NCI-H2196 treated with DMSO at 0.1 percent for 48 hours (cell line): ENCODE data around the gene TMPRSS4.

Experiments
- DNase-seq: peaks from one replicate; lab custom pipeline; 2025; ENCODE audit not compliant: unreplicated experiment; lab: John Stamatoyannopoulos, UW

Gene TMPRSS4

DNA sequence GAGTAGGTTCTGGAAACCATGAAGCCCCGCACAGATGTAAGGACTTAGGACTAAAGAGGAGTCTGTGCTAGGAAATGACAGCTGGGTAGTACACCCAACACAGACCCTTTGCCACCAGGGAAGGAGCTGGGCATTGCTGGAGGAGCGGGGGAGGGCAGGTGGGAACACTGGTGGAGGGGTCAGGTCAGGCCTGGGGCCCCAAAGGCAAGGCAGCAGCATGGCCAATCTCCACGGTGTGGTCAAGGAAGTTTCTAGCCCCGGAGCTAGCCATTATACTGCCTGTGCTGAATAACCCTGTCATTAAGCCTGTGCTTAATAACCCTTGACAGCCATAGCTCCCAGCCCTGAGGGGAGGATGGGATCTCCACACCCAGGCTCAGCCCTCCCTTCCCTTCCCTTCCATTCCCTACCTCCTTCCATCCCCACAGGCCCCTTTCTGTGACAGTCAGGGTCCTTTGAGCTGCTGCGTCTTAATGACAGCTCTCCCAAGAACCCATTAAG lies 2.1 kb downstream of the TMPRSS4 start:
- no peak for DNase-seq

DNA sequence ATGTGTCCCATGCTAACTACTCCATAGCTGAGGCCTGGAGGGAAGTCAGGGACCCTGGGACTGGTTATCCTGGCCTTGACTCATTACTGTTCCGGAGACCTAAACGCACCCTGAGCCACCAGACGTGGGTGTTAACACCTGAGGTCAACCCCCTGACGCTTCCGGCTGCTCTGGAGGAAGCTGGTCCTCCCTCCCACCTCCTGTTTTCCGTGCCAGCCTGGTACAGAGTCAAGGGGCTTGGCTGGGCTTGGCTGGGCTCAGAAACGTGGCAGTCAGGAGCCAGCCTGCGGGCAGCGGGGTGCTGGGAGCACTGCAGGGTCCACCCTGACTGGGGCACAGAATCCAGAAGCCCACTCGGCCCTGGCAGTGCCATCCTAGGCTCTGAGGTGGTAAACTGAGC lies 2.6 kb downstream of the TMPRSS4 start:
- no peak for DNase-seq

DNA sequence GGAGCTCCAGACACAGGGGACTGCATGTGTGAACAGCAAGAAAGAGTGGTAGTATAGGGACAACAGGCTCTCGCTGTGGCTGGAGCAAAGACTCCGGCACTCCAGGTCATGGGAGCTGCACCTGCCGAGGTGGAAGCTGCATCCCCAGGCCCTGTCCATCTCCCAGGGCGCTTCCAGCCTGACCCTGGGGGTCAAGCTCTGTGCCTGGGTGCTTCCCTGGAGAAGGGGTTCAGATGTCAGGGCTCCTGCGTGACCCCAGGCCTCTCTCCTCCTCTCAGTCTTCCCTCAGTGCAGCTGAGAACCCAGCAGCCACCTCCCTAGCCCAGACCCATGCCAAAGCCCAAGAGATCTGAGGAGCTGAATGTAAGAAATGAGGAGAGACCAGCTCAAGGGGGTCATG lies 3.4 kb downstream of the TMPRSS4 start:
- DNase-seq: no peak

DNA sequence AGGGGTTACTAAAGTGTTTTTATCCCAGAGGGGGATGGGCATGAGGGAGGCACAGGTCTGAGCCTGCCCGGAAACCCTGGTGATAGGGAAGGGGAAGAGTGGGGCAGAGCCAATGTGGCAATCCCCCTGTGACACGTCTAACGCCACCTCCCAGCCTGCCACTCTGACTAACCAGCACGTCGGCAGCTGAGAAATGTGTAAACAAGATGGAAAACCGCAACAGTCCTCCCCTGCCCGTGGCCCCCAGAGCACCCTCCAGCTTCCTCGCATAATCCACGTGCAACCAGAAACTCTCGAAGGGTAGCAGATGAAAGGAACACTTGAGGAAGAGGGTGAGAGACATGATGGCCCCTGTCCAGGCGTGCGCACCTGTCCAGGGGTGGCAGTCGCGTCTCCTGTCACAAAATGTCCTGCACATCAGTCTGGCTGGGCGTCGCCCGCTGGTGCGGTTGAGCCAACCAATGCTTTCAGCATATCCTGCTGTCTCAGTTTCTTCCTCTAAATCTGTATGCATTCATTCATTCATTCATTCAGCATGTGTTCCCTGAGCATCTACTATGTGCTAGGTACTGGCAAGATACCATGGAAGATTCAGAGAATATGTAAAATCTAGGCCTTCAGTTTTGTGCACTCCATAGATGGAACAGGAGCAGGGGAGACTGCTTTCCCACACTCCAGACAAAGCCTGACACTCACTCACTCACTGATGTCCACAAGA lies 4.5 kb downstream of the TMPRSS4 start:
- DNase-seq: no peak

DNA sequence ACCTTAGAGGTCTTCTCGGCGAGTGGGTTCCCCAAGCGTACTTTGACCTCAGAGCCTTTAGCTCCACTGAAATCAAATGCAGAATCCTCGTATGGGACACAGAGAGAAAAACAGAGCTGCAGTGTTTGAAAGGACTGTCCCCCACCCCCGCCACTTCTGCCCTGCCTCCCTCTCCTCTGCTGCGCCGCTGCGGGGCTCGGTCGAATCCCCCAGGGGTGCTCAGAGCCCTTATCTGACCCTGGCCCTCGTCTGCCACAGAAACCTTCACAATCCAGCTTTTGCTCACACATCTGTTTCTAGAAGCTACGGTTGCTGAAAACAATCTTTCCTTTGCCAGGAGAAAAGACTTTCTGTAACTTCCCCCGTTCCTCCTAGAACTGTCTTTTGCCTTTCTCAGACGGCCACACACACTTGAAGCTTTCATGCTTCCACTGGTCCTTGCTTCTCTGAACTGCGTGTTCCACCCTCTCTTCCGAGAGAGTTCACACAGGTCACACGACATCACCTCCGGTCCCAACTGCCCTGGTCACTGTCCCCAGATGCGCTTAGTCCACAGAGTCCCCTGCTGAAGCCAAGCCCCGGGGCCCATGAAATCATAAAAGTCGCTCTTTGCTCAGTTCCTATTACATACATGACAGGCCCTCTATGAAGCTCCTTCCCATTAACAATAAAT lies 6.1 kb downstream of the TMPRSS4 start:
- DNase-seq: no peak

DNA sequence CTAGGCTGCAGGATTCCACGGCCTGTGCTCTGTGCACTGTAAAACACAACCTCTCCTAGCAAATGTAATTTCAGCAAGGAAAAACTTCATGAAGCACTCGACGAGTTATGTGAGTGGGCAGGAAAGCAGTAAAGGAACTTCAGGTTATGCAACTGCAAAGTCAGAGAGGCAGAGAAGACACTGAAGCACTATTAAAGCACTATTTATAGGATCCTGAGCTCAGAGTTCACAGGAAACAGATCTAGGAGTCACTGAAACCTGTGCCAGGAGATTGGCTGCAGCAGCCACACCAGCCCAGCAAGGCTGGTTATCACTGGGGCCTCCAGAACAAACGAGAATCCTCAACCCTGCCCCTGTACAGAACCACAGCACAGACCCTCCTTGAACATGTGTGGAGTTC lies 7.4 kb downstream of the TMPRSS4 start:
- no peak for DNase-seq

DNA sequence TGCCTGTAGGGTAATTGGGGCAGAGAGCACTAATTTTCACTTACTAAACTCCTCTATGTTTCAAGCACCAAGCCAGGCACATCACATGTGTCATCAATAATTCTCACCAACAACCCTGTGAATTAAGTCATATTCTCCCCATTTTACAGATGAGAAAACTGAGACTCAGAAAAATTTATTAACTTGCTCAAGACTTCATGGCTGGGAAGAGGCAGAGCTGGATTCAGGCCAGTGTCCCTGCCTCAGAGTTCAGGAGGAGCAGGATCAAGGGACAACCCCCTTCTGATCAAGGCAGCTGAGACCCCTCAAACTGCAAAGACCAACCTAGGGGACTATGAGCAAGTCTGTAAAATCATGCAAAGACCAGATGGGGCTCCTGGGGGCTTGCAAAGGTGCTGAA lies 7.8 kb downstream of the TMPRSS4 start:
- no peak for DNase-seq

DNA sequence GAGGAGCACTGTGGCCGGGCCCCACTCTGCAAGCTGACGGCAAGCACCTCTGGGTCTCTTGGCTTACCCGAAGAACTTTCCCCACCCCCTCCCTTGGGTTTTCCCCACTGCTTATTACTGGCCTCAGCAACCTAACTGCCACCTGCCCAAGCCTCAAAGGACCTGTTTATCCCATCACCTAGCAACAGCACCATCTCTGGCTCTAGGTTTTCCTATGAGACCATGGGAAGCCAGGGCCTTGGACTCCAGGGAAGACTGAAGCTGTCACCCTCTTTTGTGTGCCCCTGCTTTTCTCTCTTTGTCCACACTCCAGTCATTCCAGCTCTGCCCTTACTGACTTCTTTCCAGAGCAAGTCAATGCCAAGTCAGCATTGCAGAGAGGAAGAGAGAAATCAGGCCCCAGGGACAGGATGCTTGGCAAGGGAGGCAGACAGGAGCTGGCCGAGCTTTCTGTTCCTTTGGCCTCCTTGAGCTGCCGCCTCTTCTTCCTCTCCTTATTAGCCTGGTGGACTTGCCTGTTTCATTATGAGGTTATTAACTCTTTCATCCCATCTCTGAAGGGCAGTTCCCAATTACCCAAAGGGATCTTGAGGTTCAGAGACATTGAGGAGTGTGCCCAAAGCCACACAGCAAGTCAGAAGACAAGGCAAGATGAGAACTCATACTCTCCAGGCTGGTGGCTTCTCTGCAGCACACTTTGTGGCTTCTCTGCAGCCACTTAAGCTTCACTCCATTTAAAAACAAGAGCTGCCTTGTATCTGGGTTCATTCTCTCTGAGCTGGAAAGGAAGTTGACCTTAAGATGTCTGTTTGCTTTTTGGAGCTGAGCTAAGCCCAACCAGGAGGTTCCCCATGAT lies 10.3 kb downstream of the TMPRSS4 start, which contains the start of gene SMIM35:
SMIM35 (minus strand) TSS at position 51 of the 856 bp plus-strand sequence. CDS start 206 bp downstream, outside the sequence.
- DNase-seq: peak; percentile 32

DNA sequence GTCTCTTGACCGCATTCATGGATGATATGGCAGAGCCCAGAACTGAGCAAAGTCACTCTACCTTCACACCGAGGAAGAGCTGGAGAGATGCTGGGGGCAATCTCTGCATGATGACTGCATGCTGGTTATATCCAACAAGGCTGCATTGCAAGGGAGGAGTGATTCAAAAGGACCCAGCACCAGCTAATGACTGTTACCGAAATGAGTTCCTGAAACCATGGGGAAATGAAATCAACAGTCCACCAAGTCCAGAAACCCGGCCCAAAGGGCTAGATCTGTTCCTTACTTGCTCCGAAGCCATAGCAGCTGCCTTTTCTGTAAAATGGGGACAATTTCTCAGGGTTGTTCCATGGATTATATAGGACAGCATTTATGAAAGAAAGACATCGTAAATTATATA lies 11.1 kb downstream of the TMPRSS4 start:
- no peak for DNase-seq

DNA sequence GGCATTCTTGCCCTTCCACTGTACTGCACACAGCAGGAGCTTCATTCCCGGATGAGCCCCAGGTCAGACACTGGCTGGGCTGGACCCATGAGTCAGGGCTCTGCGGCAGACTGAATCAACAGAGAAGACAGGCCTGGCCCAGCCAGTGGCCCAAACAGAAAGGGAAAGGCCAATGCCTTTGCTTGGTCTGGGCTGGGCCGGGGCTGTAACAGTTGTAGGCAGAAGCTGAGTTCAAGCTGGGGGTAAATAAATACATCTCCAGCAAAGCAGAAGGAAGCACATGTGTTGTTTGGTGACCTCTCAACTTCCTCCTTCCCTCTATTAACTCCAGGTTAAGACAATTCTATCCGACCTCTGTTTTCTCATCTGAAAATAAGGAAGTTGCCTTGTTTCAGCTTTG lies 11.7 kb downstream of the TMPRSS4 start:
- no peak for DNase-seq

DNA sequence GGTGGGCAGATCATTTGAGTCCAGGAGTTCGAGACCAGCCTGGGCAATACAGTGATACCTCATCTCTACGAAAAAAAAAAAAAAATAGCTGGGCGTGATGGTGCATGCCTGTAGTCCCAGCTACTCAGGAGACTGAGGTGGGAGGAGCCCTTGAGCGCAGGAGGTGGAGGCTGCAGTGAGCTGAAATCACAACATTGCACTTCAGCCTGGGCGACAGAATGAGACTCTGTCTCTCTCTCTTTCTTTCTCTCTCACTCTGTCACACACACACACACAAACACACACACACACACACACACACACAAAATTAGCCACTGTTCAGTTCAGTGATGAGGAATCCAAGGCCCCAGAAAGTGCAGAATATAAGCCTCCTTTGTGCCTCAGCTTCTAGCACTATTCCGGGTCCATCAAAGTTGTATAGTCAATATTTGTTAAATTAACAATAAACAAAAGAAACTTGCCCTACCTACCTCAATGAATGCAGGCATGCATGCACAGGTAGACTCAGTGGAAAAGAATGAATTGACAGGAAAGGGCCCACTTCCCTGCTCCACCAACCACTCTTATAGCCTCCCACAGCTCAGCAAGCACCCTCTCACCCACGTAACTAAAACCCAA lies 13.8 kb downstream of the TMPRSS4 start:
- DNase-seq: no peak

DNA sequence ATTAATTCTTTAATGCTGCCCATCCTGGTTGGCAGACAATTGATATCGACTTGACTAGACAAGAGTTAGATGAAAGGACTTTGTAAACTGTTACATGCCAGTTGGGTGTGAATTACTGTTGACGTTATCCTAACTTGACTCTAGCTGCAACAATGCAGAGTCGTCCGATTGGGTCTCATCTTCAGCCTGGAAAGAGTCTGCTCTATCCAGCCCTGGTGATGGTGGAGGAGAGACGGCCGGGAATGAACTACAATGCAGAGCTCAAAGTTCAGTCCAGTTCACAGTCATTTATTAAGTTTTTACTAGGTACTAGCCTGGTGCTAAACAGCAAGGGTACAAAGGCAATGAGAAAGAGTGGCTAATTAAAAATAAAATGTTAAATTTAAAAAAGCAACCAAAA lies 14.8 kb downstream of the TMPRSS4 start:
- no peak for DNase-seq

DNA sequence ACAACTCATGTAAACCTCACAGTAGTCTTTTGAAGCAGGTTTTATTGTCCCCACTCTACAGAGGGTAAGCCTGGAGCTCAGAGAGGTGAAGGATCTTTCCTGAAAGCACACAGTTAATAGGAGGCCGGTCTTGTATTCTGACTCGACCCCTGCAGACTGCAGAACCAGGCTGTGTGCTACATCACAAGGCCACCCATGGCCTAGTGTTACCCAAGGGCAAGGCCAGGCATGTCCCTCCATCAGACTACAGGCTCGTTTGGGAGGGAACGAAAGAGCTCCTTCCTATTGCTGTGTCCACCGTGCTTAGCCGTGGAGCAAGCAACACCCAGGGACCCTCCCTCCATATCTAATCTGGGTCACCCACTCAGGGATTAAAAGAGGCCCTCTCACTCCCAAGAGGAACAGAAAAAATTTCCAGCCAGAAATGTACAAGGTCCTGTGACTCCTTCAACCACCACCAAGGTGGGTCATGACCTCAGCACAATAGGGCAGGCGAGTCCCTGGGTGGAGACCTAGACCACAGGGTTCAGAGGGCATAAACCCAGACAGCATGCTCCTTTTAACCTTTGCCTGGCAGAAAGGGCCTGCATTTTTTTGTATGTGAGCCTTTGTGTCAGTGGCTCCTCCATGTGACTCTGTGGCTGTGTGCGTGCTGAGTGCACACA lies 16.2 kb downstream of the TMPRSS4 start:
- DNase-seq: no peak

DNA sequence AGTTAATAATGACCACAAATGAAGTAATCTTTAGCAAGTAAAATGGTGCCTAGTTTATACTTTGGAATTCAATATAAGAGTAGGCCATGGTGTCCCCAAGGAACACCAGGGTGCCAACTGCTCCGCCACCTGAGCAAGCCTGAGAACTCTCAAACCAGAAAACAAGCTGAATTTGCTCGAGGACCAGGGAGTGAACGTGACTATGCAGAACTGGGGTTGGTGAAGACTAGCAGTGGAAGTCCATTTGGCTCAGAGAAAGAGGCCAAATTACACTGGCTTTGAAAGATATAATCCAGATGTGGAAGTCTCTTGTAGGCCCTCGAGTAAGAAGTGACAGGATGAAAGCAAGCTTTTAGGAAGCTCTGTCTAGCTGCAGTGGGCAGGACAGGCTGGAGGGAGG lies 18.6 kb downstream of the TMPRSS4 start:
- no peak for DNase-seq

DNA sequence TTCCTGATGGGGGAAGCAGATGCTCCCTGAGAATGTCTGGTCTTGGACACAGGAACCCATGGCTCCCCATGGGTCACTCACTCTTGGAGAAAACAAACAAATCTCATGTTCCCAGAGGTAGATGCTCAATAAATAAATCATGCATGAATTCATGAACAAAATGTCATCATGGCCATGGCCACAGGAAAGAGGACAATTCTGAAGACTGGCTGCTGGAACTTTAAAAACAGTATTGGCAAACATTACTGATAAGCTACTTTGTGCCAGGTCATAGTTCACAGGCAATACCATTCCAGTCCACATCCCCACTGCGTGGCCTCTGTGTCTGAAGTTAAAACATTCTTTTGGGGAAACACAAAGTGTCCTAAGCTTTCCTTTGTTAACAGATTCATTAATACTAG lies 19.1 kb downstream of the TMPRSS4 start:
- DNase-seq: no peak

DNA sequence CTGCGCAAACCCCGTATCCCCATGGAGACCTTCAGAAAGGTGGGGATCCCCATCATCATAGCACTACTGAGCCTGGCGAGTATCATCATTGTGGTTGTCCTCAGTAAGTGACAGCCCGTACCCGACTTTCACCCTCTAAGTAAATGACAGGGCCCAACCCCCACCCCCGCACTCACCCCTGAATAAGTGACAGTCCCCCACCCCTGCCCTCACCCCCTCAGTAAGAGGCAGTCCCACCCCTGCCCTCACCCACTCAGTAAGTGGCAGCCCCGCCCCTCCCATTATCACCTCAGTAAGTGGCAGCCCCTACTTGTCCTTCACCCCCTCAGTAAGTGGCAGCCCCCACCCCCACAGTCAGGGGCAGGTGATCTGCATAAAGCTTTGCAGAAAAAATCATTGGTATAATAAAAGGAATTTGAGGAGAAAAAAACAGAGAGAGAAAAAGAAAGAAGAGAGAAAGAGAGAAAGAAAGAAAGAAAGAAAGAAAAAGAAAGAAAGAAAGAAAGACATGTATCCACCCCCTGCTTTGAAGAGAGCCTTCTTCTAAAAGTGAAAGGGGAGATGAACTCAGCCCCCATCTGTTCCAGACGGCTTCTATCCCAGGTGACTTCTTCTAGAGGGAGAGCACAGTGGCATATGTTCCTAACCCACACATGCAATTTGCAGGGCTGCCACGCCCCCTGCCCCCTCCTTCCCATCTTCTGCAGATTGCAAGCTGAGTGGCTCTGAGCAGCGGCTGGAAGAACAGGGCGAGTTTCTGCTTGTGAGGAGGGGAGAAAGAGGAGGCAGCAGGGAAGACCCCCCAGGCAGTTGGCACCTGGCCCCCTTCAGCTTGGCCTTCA lies 22.3 kb downstream of the TMPRSS4 start:
- no peak for DNase-seq

DNA sequence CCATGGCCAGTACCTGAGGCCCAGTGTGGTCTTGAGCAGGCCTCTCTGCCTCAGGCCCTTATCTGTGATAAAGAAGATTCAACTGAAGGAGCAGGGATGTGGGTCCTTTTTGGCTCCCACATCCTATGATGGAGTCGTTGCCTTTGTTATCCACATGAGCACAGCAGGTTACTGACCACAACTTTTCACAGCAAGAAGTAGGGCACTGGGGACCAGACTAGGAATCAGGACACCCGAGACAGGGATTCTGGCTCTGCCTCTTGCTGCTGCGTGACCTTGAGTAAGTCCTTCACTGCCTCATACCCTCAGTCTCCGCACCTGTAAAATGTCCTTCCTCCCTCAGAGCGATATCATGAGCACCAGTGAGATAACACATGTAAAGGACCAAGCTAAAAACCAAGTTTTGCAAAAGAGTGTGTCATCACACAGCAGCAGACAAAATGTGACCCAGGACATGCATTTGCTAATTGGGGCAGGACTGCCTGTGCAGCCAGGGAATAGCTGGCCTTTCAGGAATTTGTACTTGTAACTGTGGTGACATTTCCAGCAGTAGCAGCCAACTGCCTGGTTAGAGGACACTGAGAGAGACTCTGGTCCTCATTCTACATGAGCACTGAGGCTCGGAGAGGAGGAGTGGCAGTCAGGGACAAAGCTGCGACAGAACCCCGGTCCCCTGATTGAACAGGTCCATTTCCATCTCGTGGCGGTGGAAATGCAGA lies 23.1 kb downstream of the TMPRSS4 start:
- no peak for DNase-seq

DNA sequence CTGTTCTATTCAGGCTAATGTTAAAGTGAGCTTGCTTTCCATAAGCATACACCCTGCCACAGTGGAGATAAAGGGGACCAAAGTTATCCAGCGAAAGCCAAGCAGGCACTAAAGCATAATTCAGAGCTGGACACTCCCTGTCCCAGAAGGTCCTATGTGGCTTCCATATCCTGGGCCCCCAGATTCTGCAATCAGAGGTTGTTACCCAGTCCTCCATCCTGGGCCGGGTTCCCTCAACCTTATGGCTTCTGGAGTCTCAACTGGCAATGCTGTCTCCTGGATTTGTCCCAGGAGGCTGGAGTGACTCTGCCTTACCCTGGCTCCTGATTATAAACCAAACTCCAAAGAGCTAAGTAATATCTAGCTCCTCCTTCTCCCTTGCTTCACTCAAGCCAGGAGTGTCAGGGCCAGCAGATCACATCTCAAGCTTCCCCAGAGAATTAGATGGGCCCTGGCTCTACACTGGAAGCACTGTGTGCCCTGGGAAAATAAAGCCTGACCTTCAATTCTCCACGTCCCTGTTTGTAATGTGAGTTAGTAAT lies 23.9 kb downstream of the TMPRSS4 start:
- DNase-seq: no peak

DNA sequence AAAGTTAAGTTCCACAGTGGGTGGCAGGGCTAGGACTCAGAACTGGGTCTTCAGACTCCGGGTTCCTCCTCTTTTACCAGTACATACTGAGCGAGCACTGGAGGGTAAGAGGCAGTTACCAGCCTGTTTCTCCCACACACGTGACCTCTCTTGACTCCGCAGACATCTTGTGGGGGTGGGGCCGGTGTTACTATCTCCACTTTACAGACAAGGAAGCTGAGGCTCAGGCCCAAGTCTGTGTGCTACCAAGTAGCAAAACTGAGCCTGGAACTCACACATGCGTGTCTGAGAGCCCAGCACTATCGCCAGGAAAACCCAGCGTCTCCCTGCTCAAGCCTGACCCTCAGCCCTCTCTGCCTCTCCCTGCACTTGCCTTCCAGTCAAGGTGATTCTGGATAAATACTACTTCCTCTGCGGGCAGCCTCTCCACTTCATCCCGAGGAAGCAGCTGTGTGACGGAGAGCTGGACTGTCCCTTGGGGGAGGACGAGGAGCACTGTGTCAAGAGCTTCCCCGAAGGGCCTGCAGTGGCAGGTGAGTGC lies 25.9 kb downstream of the TMPRSS4 start:
- no peak for DNase-seq
